Uterus (tissue), 2 donors: ENCODE measurements around the gene ORM1.

Experiments used
- POLR2A ChIP-seq, 2 donors: fragments of 450-650 bp; IDR thresholded peaks; one replicate each; pipeline ENCODE4 v1.6.1; 2016; ENCODE audit warnings: antibody characterized with exemption in 2 of 2, mild to moderate bottlenecking in 1 of 2, moderate library complexity in 1 of 2
- TF ChIP-seq, protein P1 (sequence below), 4 experiments: fragments of 200-600 bp in 2 of 4; fragments of 450-650 bp in 2 of 4; sonication (generic) in 2 of 4; IDR thresholded peaks; one replicate each; pipeline ENCODE4 v1.5.1; 2016 to 2019; ENCODE audit warnings: antibody characterized with exemption in 4 of 4, mild to moderate bottlenecking in 2 of 4, moderate library complexity in 1 of 4

DNA sequence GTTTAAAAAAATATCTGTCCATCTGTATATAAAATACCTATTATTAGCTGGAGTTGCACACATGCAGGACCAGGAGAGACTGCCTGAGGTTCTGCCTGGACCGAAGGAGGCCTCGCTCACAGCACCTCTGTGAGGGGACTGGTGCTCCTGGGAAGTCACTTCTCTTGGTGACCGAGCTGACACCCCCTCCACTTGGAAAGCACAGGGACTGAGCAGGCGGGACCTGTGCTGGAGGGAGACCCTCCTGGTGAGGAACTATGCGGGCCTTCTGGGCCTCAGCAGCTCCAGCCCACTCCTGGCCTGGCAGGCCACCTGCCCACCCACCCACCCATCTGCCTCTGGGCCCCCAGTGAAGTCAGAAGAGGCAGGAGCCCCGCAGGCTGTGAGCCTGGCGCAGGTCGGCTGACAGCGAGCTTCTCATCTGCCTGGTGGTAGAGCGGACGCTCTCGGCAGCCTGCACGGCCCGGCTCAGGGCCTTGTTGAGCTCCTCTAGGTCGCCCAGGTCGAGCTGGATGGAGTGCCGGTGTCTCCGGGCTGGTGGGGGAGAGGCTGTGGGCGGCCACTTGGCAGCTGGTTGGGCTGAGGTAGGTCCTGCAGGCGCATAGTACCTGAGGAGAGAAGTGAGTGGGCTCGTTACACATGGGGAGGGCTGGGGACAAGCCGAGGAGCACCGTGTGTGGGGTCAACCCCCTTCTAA lies 13.9 kb downstream of the ORM1 start:
- TF ChIP-seq, protein P1, sequence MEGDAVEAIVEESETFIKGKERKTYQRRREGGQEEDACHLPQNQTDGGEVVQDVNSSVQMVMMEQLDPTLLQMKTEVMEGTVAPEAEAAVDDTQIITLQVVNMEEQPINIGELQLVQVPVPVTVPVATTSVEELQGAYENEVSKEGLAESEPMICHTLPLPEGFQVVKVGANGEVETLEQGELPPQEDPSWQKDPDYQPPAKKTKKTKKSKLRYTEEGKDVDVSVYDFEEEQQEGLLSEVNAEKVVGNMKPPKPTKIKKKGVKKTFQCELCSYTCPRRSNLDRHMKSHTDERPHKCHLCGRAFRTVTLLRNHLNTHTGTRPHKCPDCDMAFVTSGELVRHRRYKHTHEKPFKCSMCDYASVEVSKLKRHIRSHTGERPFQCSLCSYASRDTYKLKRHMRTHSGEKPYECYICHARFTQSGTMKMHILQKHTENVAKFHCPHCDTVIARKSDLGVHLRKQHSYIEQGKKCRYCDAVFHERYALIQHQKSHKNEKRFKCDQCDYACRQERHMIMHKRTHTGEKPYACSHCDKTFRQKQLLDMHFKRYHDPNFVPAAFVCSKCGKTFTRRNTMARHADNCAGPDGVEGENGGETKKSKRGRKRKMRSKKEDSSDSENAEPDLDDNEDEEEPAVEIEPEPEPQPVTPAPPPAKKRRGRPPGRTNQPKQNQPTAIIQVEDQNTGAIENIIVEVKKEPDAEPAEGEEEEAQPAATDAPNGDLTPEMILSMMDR (IDR thresholded peaks at IDR 0.05): no peak
- no peak for TF ChIP-seq POLR2A (IDR thresholded peaks at IDR 0.05)
